Panc1 (cell line): ENCODE measurements around the gene P2RX2. TPM values are rescaled to one million over a fixed set of nuclear protein-coding genes. Genes with fewer than 3 reads are reported as not detected.

Source experiments
- ATAC-seq: fragments of 200-7000 bp; cut with Tn5 transposase; 2 replicates; pipeline ENCODE4 v1.9.1; 2020; ENCODE audit warnings: mild to moderate bottlenecking, moderate library complexity
- BruUV-seq: library from RNA; stranded (reverse); fragments of 400-500 nt; replicated peaks from 2 replicates; lab custom pipeline; 2021; lab: Mats Ljungman, UMichigan
- CTCF ChIA-PET: fragments of 300-600 bp; sonication (Branson Sonifier 250); formaldehyde crosslinking; loops from one replicate; lab custom pipeline; 2022; ENCODE audit warnings: antibody characterized with exemption; lab: Charles Lee
- POLR2A ChIA-PET: fragments of 300-600 bp; sonication (Branson Sonifier 250); formaldehyde crosslinking; loops from one replicate; lab custom pipeline; 2022; ENCODE audit warnings: antibody characterized with exemption; lab: Charles Lee
- DNase-seq: peaks from one replicate; pipeline ENCODE4 v3.0.0-alpha.2; 2010; ENCODE audit warnings: low read depth, low spot score
- H3K27ac ChIP-seq: 2 replicates; pipeline ENCODE4 v1.5.1; 2011; ENCODE audit warnings: mild to moderate bottlenecking, low read length, inconsistent platforms
- H3K27me3 ChIP-seq: fragments of 200-500 bp; sonication (Bioruptor generic); 2 replicates; pipeline ENCODE4 v1.6.0; 2014; ENCODE audit warnings: low read length, inconsistent platforms; ENCODE audit not compliant: control insufficient read depth, insufficient read depth
- H3K36me3 ChIP-seq: fragments of 200-500 bp; sonication (Bioruptor generic); 2 replicates; pipeline ENCODE4 v1.5.1; 2014; ENCODE audit warnings: inconsistent platforms, mild to moderate bottlenecking, low read length, moderate library complexity; ENCODE audit not compliant: control insufficient read depth, insufficient read depth
- H3K4me1 ChIP-seq: 2 replicates; pipeline ENCODE4 v1.5.1; 2011; ENCODE audit warnings: inconsistent platforms, mild to moderate bottlenecking, low read length, moderate library complexity; ENCODE audit not compliant: control insufficient read depth, insufficient read depth
- H3K4me3 ChIP-seq, 2 experiments: 2 replicates each; pipeline ENCODE4 v1.5.1; 2011 to 2012; ENCODE audit warnings: low read depth in 2 of 2, low read length in 2 of 2, mild to moderate bottlenecking in 2 of 2, inconsistent platforms in 1 of 2, moderate library complexity in 1 of 2
- H3K9me3 ChIP-seq: fragments of 200-500 bp; sonication (Bioruptor generic); 2 replicates; pipeline ENCODE4 v1.5.1; 2014; ENCODE audit warnings: low read depth, mild to moderate bottlenecking, inconsistent platforms, low read length, moderate library complexity; ENCODE audit not compliant: control insufficient read depth, insufficient read depth
- CTCF ChIP-seq: fragments of 450-650 bp; IDR thresholded peaks from 2 replicates; pipeline ENCODE4 v1.5.1; 2017; ENCODE audit warnings: mild to moderate bottlenecking
- POLR2AphosphoS5 ChIP-seq: IDR thresholded peaks from 2 replicates; pipeline ENCODE4 v1.6.1; 2012; ENCODE audit warnings: mild to moderate bottlenecking, low read depth, low read length, moderate library complexity
- REST ChIP-seq, 2 experiments: IDR thresholded peaks; 2 replicates each; pipeline ENCODE4 v1.6.1; 2011 to 2012; ENCODE audit warnings: low read depth in 2 of 2, control low read depth in 1 of 2, low read length in 1 of 2, mild to moderate bottlenecking in 1 of 2, moderate library complexity in 1 of 2; ENCODE audit not compliant: insufficient read depth in 1 of 2
- SIN3A ChIP-seq: IDR thresholded peaks from 2 replicates; pipeline ENCODE4 v1.6.1; 2012; ENCODE audit warnings: low read depth, mild to moderate bottlenecking, low read length, moderate library complexity, borderline replicate concordance; ENCODE audit not compliant: insufficient read depth
- TCF7L2 ChIP-seq: IDR thresholded peaks from 2 replicates; pipeline ENCODE4 v1.6.1; 2011; ENCODE audit warnings: mild to moderate bottlenecking, low read depth, low read length, inconsistent platforms
- in situ Hi-C: cut with HindIII; loops from 2 replicates; pipeline ENCODE4 v1.10.0; 2016; ENCODE audit warnings: low sequenced_read_pairs, low pct_unique_long_range_greater_than_20kb
- intact Hi-C: fragments of 100-400 bp; cut with micrococcal nuclease; formaldehyde crosslinking; loops from one replicate; pipeline ENCODE4 v1.10.0; 2022; ENCODE audit not compliant: unreplicated experiment
- total RNA-seq: library from RNA; stranded (reverse); gene quantifications from one replicate; pipeline ENCODE4 v1.2.1, GENCODE V29; 2021; ENCODE audit not compliant: unreplicated experiment

The P2RX2 gene
- total RNA-seq, 1 experiment from 2014 or later = 1.2 TPM

- Histone ChIP-seq H3K36me3 (no peaks in the 10 kb centered on the region), H3K27me3 (no peaks in the 10 kb centered on the region), H3K9me3 (no peaks in the 10 kb centered on the region), H3K4me3 (no peak overlapping the region), H3K4me1 (no peaks in the 10 kb centered on the region; the same call in 1 of the 2 replicates), H3K27ac (no peak overlapping the region)
- no peak for TF ChIP-seq REST (IDR thresholded peaks at IDR 0.05; ENCODE audit: insufficient read depth in 1 of 2, low read depth in 2 of 2, low read length in 1 of 2)
- no peak for TF ChIP-seq SIN3A
- no peak for TF ChIP-seq POLR2AphosphoS5
- TF ChIP-seq CTCF = no peak
- TF ChIP-seq TCF7L2 = no peak
- intact Hi-C loops = no loop called here
- ATAC-seq = no peak
- no TSS peak for BruUV-seq
- CTCF ChIA-PET = no interaction called here
- DNase-seq = no peak
- in situ Hi-C loops = no loop called here
- POLR2A ChIA-PET = no interaction called here
Observed at GRCh38 chr12:132588319-132588718, 30.3 kb upstream of the P2RX2 start.

GRCh38 chr12:132588821-132589669 lies 29.5 kb upstream of the P2RX2 start:
- BruUV-seq = no TSS peak
- no peaks in the 10 kb centered on the region for H3K36me3 ChIP-seq
- in situ Hi-C loops = no loop called here
- DNase-seq (no peak), ATAC-seq (no peak)
- H3K27me3 ChIP-seq = no peaks in the 10 kb centered on the region
- no peaks in the 10 kb centered on the region; the same call in 1 of the 2 replicates for H3K4me1 ChIP-seq
- CTCF ChIA-PET = no interaction called here
- TF ChIP-seq SIN3A (no peak), REST (IDR thresholded peaks at IDR 0.05; ENCODE audit: insufficient read depth in 1 of 2, low read depth in 2 of 2, low read length in 1 of 2) (no peak), POLR2AphosphoS5 (no peak), TCF7L2 (no peak), CTCF (no peak)
- no peaks in the 10 kb centered on the region for H3K9me3 ChIP-seq
- H3K4me3 ChIP-seq = no peak overlapping the region
- POLR2A ChIA-PET = no interaction called here
- intact Hi-C loops = no loop called here
- no peak overlapping the region for H3K27ac ChIP-seq
